Tibial nerve (tissue), 4 donors: Measurements from ENCODE around the gene TSR3. TPM values are rescaled to one million over a fixed set of nuclear protein-coding genes. Genes with fewer than 3 reads are reported as not detected.

Experiments used
- DNase-seq, 2 donors: peaks; one replicate each; pipeline ENCODE4 v3.0.0-alpha.2; 2019; ENCODE audit warnings: low spot score in 2 of 2
- H3K27ac ChIP-seq, 4 donors: fragments of 200-600 bp; sonication (generic) in 3 of 4; one replicate each; pipeline ENCODE4 v1.5.1; 2017 to 2019; ENCODE audit warnings: mild to moderate bottlenecking in 1 of 4
- H3K27me3 ChIP-seq, 2 donors: fragments of 200-600 bp; sonication (generic) in 1 of 2; one replicate each; pipeline versions ENCODE4 v1.5.1 to v1.6.0; 2017 to 2019
- H3K36me3 ChIP-seq, 3 donors: fragments of 200-600 bp; sonication (generic); one replicate each; pipeline ENCODE4 v1.5.1; 2018 to 2019
- H3K4me1 ChIP-seq, 4 donors: fragments of 200-600 bp; sonication (generic) in 3 of 4; one replicate each; pipeline ENCODE4 v1.5.1; 2017 to 2019
- H3K4me3 ChIP-seq, 4 donors: fragments of 200-600 bp; sonication (generic) in 3 of 4; one replicate each; pipeline ENCODE4 v1.5.1; 2017 to 2019; ENCODE audit warnings: mild to moderate bottlenecking in 1 of 4, moderate library complexity in 1 of 4
- H3K9me3 ChIP-seq, 4 donors: fragments of 200-600 bp; sonication (generic) in 3 of 4; one replicate each; pipeline ENCODE4 v1.5.1; 2017 to 2019
- EP300 ChIP-seq, 2 donors: sonication (generic); formaldehyde crosslinking; IDR thresholded peaks; one replicate each; pipeline ENCODE4 v1.6.1; 2017; ENCODE audit warnings: antibody characterized with exemption in 2 of 2, mild to moderate bottlenecking in 1 of 2
- POLR2A ChIP-seq, 2 donors: fragments of 450-650 bp; IDR thresholded peaks; one replicate each; pipeline ENCODE4 v1.6.1; 2017; ENCODE audit warnings: antibody characterized with exemption in 2 of 2, mild to moderate bottlenecking in 2 of 2, moderate library complexity in 2 of 2
- whole genome bisulfite sequencing, 2 donors: methylation state at CpG; one replicate each; pipeline ENCODE4 v1.1.5; 2018; 5-methylcytosine and 5-hydroxymethylcytosine counted together
- total RNA-seq, 4 donors: library from RNA; depleted of rRNA; stranded (reverse); fragments of >200 nt; gene quantifications; one replicate each; pipeline ENCODE4 v1.1.0, GENCODE V29; 2016
- TF ChIP-seq, protein P1 (sequence below), 5 experiments: fragments of 200-600 bp in 3 of 5; fragments of 450-650 bp in 2 of 5; sonication (generic) in 3 of 5; IDR thresholded peaks; one replicate each; pipeline ENCODE4 v1.5.1; 2016 to 2019; ENCODE audit warnings: antibody characterized with exemption in 5 of 5, mild to moderate bottlenecking in 3 of 5, moderate library complexity in 2 of 5

TSR3 gene
- total RNA-seq, 4 donors from 2014 or later: 72.2 to 122 (median 108) TPM

DNA sequence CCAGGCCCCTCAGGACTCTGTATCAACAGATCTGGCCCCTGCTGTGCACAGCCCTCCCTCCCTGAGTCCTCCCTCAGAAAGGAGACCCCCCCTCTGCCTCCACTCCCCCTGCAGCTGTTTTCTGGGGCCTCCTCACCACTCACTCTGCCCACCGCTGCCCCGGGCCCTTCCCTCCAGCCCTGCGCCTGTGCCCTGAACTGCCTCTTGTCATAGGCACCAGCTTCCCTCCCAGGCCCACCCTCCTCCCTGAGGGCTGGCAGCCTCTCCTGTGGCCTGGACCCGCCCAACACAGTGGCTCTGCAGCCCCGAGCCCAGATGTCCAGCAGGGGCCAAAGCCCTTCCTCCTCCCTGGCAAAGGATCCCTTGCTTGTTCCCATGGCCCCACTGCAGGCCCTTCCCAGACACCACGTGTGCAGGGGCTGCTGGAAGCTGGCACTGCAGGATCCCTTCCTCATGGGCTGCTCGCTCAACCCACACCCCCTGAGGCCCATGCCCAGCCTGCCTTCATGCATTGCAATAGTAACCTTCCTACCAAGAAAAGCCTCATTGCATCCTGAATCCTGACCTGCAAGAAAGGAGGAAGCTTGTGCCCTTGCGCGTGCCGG is 25.8 kb upstream of the TSR3 start:
- Histone ChIP-seq H3K36me3 (peaks cover 0 to 65% (median 0%) of the 10 kb centered on the region in 3 donors), H3K27me3 (no peaks in the 10 kb centered on the region), H3K4me3 (no peak overlapping the region), H3K27ac (no peak overlapping the region), H3K4me1 (peaks cover 0 to 28% (median 10%) of the 10 kb centered on the region in 4 donors), H3K9me3 (no peaks in the 10 kb centered on the region)
- 78 to 86% methylated on average over 7 to 10 of the region's 10 CpGs for WGBS, 2 donors
- TF ChIP-seq POLR2A (IDR thresholded peaks at IDR 0.05): no peak
- no peak for DNase-seq

DNA sequence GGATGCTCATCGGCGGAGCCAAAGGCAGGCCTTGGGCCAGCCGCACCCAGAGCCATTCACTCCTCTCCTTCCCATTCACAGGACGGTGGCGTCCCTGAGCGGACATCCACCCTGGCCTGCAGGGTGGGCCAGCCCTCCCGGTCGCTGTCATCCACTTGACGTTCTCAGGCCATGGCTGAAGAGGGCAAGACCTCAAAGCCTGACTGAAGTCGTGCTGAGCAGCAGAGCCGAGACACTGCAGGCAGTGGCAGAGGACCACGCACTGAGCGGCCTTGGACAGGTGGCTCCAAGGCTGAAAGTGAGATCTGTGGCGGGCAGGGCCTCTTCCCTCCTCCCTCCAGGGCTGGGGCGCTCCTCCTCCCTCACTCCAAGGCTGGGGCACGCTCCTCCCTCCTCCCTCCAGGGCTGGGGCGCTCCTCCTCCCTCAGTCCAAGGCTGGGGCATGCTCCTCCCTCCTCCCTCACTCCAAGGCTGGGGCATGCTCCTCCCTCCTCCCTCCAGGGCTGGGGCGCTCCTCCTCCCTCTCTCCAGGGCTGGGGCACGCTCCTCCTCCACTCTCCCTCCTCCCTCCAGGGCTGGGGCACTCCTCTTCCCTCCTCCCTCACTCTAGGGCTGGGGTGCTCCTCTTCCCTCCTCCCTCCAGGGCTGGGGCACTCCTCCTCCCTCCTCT is 24.2 kb upstream of the TSR3 start:
- Histone ChIP-seq H3K27me3 (no peaks in the 10 kb centered on the region), H3K27ac (no peak overlapping the region), H3K4me3 (no peak overlapping the region), H3K4me1 (peaks cover 0 to 28% (median 10%) of the 10 kb centered on the region in 4 donors), H3K9me3 (no peaks in the 10 kb centered on the region), H3K36me3 (peaks cover 0 to 64% (median 0%) of the 10 kb centered on the region in 3 donors)
- WGBS, 2 donors: 87 to 92% methylated on average over 14 to 16 of the region's 19 CpGs
- no peak for DNase-seq
- TF ChIP-seq POLR2A (IDR thresholded peaks at IDR 0.05) (no peak), EP300 (IDR thresholded peaks at IDR 0.05) (no peak)
- TF ChIP-seq, protein P1, sequence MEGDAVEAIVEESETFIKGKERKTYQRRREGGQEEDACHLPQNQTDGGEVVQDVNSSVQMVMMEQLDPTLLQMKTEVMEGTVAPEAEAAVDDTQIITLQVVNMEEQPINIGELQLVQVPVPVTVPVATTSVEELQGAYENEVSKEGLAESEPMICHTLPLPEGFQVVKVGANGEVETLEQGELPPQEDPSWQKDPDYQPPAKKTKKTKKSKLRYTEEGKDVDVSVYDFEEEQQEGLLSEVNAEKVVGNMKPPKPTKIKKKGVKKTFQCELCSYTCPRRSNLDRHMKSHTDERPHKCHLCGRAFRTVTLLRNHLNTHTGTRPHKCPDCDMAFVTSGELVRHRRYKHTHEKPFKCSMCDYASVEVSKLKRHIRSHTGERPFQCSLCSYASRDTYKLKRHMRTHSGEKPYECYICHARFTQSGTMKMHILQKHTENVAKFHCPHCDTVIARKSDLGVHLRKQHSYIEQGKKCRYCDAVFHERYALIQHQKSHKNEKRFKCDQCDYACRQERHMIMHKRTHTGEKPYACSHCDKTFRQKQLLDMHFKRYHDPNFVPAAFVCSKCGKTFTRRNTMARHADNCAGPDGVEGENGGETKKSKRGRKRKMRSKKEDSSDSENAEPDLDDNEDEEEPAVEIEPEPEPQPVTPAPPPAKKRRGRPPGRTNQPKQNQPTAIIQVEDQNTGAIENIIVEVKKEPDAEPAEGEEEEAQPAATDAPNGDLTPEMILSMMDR (IDR thresholded peaks at IDR 0.05): no peak

DNA sequence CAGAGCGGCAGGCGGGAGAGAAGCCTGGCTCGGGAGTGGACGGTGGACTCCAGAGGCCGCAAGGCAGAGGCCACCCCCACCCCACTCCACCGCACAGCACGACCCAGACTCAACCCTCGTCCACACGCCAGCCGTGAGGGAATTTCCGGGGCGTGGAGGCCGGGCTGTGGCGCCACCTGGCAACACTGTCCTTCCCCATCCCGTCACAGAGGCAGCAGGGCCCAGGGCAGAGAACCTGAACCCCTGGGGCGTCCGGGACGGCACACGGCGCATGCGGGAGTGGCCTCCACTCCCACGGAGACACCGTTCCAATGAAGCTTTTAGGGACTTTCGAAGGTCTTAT is 23.6 kb upstream of the TSR3 start:
- H3K9me3 ChIP-seq: no peaks in the 10 kb centered on the region
- WGBS, 2 donors: 93 to 97% methylated on average over 10 to 15 of the region's 24 CpGs
- no peak overlapping the region for H3K27ac ChIP-seq
- TF ChIP-seq, protein P1 (IDR thresholded peaks at IDR 0.05): no peak
- no peak for TF ChIP-seq POLR2A (IDR thresholded peaks at IDR 0.05)
- TF ChIP-seq EP300 (IDR thresholded peaks at IDR 0.05): no peak
- H3K27me3 ChIP-seq: no peaks in the 10 kb centered on the region
- H3K4me1 ChIP-seq: peaks cover 0 to 28% (median 10%) of the 10 kb centered on the region in 4 donors
- H3K4me3 ChIP-seq: no peak overlapping the region
- peaks cover 0 to 67% (median 0%) of the 10 kb centered on the region in 3 donors for H3K36me3 ChIP-seq
- DNase-seq: no peak

GRCh38 chr16:1374418-1375297 is 23.0 kb upstream of the TSR3 start:
- Histone ChIP-seq H3K9me3 (no peaks in the 10 kb centered on the region), H3K27me3 (no peaks in the 10 kb centered on the region), H3K36me3 (peaks cover 0 to 73% (median 0%) of the 10 kb centered on the region in 3 donors), H3K27ac (no peak overlapping the region), H3K4me1 (peaks cover 0 to 23% (median 10%) of the 10 kb centered on the region in 4 donors), H3K4me3 (no peak overlapping the region)
- 91 to 92% methylated on average over 21 to 28 of the region's 46 CpGs for WGBS, 2 donors
- DNase-seq: no peak
- TF ChIP-seq, protein P1 (IDR thresholded peaks at IDR 0.05): no peak
- TF ChIP-seq POLR2A (IDR thresholded peaks at IDR 0.05) (no peak), EP300 (IDR thresholded peaks at IDR 0.05) (no peak)

DNA sequence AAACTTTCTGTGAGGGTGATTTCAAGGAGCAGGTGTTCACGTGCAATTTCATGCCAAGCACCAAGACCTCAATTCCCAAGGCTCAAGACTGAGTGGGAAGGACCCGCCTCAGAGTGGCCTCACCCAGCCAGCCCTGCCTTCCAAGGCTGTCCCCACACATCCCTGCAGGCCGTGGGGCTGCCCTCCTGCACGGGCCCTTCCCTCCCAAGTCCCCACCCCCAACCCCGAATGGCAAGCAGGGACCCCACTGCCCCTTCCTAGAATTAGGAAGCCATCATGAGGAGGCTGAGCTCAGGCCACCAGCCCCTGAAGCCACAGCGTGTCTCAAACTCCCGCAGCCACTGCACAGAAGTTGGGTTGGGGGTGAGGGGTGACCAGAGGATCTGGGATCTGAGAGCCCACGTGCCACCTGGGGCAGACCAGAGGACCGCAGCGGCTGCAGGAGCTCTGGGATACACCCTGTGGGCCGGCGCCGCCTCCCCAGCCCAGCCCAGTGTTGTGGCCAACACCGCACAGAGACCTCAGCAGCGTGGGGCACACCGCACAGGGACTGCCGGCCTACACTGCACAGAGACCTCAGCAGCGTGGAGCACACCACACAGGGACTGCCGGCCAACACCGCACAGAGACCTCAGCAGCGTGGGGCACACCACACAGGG is 20.7 kb upstream of the TSR3 start:
- TF ChIP-seq, protein P1 (IDR thresholded peaks at IDR 0.05): no peak
- TF ChIP-seq POLR2A (IDR thresholded peaks at IDR 0.05) (no peak), EP300 (IDR thresholded peaks at IDR 0.05) (no peak)
- Histone ChIP-seq H3K27ac (no peak overlapping the region), H3K27me3 (no peaks in the 10 kb centered on the region), H3K4me1 (peaks cover 0 to 2% (median 0%) of the 10 kb centered on the region in 4 donors), H3K4me3 (no peak overlapping the region), H3K36me3 (peaks cover 0 to 78% (median 0%) of the 10 kb centered on the region in 3 donors), H3K9me3 (no peaks in the 10 kb centered on the region)
- DNase-seq: no peak
- 83 to 85% methylated on average over 5 to 12 of the region's 21 CpGs for WGBS, 2 donors
